ENCODE measurements around the gene TFF2. TPM values are rescaled to one million over a fixed set of nuclear protein-coding genes. Genes with fewer than 3 reads are reported as not detected.
A peak's percentile ranks its signal among the peaks of the same experiment; 100 is the strongest.

TFF2 gene
- total RNA-seq, 1 donor from 2014 or later: not detected

- DNase-seq (ENCODE audit: low spot score in 2 of 2) (no peak), FAIRE-seq (no peak)
Measured at GRCh38 chr21:42348762-42349161, 2.0 kb downstream of the TFF2 start.

- FAIRE-seq: no peak
- DNase-seq (ENCODE audit: low spot score in 2 of 2): no peak
Measured at GRCh38 chr21:42347601-42348327, 3.0 kb downstream of the TFF2 start.

GRCh38 chr21:42346866-42347600 lies 3.8 kb downstream of the TFF2 start:
- FAIRE-seq: no peak
- no peak for DNase-seq (ENCODE audit: low spot score in 2 of 2)

- FAIRE-seq (no peak), DNase-seq (ENCODE audit: low spot score in 2 of 2) (no peak)
Measured at GRCh38 chr21:42346441-42346840, 4.4 kb downstream of the TFF2 start.

- no peak for FAIRE-seq
- DNase-seq (ENCODE audit: low spot score in 2 of 2): no peak
Measured at GRCh38 chr21:42344631-42345030, 6.2 kb downstream of the TFF2 start.

- DNase-seq (ENCODE audit: low spot score in 2 of 2) (no peak), FAIRE-seq (no peak)
Measured at GRCh38 chr21:42343963-42344510, 6.8 kb downstream of the TFF2 start.

GRCh38 chr21:42343556-42343955 lies 7.2 kb downstream of the TFF2 start:
- DNase-seq (ENCODE audit: low spot score in 2 of 2) (no peak), FAIRE-seq (no peak)

- DNase-seq (ENCODE audit: low spot score in 2 of 2) (no peak), FAIRE-seq (no peak)
Measured at GRCh38 chr21:42343101-42343500, 7.7 kb downstream of the TFF2 start.

GRCh38 chr21:42341776-42342542 lies 8.8 kb downstream of the TFF2 start:
- FAIRE-seq (no peak), DNase-seq (ENCODE audit: low spot score in 2 of 2) (no peak)

GRCh38 chr21:42340187-42341050 lies 10.4 kb downstream of the TFF2 start:
- FAIRE-seq (no peak), DNase-seq (ENCODE audit: low spot score in 2 of 2) (no peak)

GRCh38 chr21:42338729-42339715 lies 11.8 kb downstream of the TFF2 start:
- DNase-seq (ENCODE audit: low spot score in 2 of 2) (no peak), FAIRE-seq (no peak)

GRCh38 chr21:42337830-42338728 lies 12.7 kb downstream of the TFF2 start:
- DNase-seq (ENCODE audit: low spot score in 2 of 2) (peak in 1 of 2 donors; percentile 36), FAIRE-seq (no peak)

- FAIRE-seq: no peak
- DNase-seq (ENCODE audit: low spot score in 2 of 2): no peak
Measured at GRCh38 chr21:42337276-42337675, 13.5 kb downstream of the TFF2 start.

- FAIRE-seq (no peak), DNase-seq (ENCODE audit: low spot score in 2 of 2) (no peak)
Measured at GRCh38 chr21:42336054-42336453, 14.7 kb downstream of the TFF2 start.

GRCh38 chr21:42332557-42333317 lies 18.1 kb downstream of the TFF2 start:
- DNase-seq (ENCODE audit: low spot score in 2 of 2) (no peak), FAIRE-seq (no peak)

- no peak for FAIRE-seq
- no peak for DNase-seq (ENCODE audit: low spot score in 2 of 2)
Measured at GRCh38 chr21:42331660-42332059, 19.1 kb downstream of the TFF2 start.
